GM20000 (cell line): ENCODE data around the gene CLOCK.

ENCODE experiments used
- DNase-seq: peaks from one replicate; pipeline ENCODE4 v3.0.0; 2012; ENCODE audit warnings: low spot score
- TF ChIP-seq, protein P1 (sequence below): IDR thresholded peaks from 2 replicates; pipeline ENCODE4 v1.5.1; 2012; ENCODE audit warnings: mild to moderate bottlenecking, control low read depth; ENCODE audit errors: extremely low read depth, missing control alignments

Gene CLOCK

DNA sequence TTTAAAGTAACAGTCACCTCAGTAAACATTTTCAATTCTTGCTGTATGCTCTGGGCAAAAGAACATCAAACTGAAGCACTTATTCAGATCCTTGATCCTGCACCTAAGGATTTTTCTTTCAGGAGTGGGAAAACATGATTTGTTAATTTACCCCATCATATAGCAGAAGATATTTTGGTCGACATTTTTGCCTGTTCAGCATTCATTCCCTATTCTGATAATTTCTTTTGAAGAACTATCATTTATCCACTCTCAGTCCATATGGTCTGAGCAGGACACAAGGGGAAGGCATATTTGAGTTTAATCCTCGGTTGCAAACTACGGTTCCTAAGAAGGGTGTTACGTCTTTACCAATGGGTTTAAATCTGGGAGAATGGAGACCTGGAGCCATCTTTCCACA, 1.2 kb upstream of the CLOCK start:
- TF ChIP-seq, protein P1, sequence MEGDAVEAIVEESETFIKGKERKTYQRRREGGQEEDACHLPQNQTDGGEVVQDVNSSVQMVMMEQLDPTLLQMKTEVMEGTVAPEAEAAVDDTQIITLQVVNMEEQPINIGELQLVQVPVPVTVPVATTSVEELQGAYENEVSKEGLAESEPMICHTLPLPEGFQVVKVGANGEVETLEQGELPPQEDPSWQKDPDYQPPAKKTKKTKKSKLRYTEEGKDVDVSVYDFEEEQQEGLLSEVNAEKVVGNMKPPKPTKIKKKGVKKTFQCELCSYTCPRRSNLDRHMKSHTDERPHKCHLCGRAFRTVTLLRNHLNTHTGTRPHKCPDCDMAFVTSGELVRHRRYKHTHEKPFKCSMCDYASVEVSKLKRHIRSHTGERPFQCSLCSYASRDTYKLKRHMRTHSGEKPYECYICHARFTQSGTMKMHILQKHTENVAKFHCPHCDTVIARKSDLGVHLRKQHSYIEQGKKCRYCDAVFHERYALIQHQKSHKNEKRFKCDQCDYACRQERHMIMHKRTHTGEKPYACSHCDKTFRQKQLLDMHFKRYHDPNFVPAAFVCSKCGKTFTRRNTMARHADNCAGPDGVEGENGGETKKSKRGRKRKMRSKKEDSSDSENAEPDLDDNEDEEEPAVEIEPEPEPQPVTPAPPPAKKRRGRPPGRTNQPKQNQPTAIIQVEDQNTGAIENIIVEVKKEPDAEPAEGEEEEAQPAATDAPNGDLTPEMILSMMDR: no peak
- no peak for DNase-seq

DNA sequence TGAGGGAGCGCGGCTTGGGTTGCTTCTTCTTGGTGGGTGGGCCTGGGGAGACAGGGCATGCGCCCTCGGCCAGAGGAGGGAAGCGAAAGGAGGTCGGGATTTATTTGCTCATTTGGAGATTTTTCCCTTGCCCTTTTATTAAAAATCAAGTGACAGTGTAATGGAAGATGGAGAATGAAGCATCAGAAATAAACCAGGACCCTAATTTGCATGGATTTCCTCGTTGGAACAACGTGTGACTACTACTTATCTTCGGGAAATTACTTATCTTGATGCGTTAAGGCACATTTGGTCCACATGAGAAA, 709 bp upstream of the CLOCK start:
- TF ChIP-seq, protein P1: no peak
- no peak for DNase-seq

DNA sequence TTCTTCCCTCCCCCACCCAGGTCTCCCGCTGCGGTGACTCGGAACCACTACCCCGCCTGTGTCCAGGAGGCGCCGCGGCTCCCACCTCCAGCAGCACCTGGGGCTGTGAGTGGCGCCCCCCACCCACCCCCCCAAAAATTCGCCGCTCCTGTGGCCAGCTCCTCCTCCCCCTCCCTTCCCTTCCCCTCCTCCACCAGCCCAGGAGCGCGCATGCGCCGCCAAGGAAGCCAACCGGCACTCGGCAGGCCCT, 278 bp downstream of the CLOCK start:
- DNase-seq: no peak
- TF ChIP-seq, protein P1: no peak

DNA sequence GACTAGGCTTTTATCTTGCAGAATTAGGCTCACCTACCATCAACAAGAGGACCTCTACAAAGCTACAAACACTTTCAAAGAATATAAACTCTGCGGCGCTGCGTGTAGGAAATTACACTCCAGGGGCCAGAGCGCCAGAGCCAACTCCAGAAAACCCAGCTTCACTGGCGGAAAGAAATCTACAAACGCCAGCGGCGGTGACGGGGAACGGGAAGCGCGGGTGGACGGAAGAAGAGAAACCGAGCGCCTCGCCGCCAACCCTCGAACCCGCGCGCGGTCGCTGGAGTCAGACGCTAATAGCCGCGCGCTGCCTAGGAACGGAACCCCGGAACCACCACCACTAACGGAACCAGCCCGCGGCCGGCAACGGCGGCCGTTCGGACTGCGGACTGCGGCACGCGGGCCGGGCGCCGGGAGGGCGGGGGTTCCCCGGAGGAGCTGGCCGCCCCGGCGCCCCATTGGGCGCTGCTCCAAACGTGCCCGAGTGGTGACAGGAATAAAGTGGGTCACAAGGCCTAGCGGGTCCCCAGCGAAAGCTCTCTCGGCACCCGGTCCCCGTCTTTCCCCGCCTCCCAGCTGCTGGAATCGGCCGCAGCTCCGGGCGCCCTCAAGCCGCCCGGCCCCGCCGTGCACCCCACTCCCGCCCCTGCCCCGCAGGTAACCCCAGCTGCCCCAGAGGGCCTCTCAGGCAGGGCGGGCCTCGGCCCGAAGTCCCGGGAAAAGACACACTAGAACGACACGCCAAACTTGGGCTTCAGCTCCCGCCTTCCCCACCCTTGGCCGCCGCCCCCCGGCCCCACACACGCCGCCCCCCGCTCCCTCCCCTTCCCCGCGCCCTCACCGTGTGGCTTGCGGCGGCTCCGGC, 836 bp downstream of the CLOCK start:
- DNase-seq: peak; percentile 84

DNA sequence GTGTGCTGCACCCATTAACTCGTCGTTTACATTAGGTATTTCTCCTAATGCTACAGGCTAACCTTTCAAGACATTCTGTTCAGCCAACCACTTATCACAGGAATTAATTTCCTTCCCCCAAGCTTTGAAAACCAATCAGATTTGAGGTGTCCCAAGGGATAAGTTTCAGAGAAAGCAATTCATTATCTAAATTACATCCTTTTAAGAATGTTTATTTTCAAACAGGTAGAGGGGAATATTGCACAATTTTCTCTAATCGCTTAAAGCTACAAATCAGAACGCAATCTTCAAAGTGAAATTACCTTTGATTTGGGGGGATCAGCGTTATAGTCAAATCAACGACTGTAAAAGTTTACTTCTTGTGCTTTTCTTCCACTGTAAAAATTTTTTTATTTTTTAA, 1.6 kb downstream of the CLOCK start:
- TF ChIP-seq, protein P1: no peak

More for the DNA sequence above, 836 bp downstream of the CLOCK start:
- TF ChIP-seq, protein P1: no peak

DNA sequence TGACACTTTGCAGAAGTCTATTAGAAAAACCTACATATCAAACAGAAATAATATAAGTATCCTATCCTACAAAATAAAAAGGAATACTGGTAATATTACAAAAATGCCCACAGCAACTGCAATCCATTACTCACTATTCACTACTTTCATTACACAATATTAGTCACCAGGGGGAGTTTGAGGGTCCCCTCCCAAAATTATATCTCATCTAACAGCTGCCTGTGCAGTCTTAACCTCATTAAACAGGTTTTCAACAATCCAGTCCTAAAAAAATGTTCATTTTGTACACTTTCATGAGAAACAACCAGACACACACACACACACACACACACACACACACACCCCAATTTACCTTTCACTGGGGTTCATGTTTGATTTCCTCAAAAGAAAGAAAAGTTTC, 2.9 kb downstream of the CLOCK start:
- no peak for DNase-seq
- TF ChIP-seq, protein P1: no peak

More for the DNA sequence above, 1.6 kb downstream of the CLOCK start:
- DNase-seq: no peak

DNA sequence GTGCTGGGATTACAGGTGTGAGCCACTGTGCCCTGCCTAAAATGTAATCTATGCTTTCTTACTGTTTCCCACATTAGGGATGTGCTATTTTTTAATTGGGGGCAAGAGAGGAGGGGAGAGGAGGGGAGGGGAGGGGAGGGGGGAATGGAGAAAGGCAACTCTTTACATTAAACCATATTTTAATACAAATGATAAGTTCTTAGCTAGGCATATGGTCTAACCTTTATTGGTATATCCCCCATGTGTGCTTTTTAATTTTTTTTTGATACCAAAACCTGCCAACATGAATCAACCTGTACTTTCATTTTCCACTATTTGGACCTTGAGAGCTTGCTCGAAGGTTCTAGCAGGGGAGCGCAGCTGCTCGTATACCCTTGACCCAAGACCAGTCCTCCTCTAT, 6.4 kb downstream of the CLOCK start:
- DNase-seq: no peak
- TF ChIP-seq, protein P1: no peak
